B cell (primary cell): ENCODE results near the gene INSIG2. TPM values are rescaled to one million over a fixed set of nuclear protein-coding genes. Genes with fewer than 3 reads are reported as not detected.

Experiments used
- ATAC-seq: fragments of 200-7000 bp; cut with Tn5 transposase; one replicate; pipeline ENCODE4 v1.10.0; 2021; ENCODE audit warnings: low read depth, mild to moderate bottlenecking, moderate number of reproducible peaks, moderate library complexity
- CTCF ChIA-PET: fragments of 350-600 bp; sonication (Branson Sonifier 250); formaldehyde crosslinking; loops from one replicate; lab custom pipeline; 2021; ENCODE audit warnings: antibody characterized with exemption, inconsistent platforms; lab: Charles Lee
- POLR2A ChIA-PET: fragments of 350-600 bp; sonication (Branson Sonifier 250); formaldehyde crosslinking; loops from one replicate; lab custom pipeline; 2021; ENCODE audit warnings: antibody characterized with exemption; lab: Charles Lee
- DNase-seq: peaks from one replicate; pipeline ENCODE4 v3.0.0; 2013
- H2AFZ ChIP-seq: 2 replicates; pipeline ENCODE4 v1.6.1; 2012; ENCODE audit warnings: mild to moderate bottlenecking, low read depth, low read length; ENCODE audit not compliant: insufficient read depth, poor library complexity, severe bottlenecking
- H3K27ac ChIP-seq, 2 donors: 1 replicate in 1 of 2; 2 replicates in 1 of 2; pipeline ENCODE4 v1.5.1; 2012 to 2013; ENCODE audit warnings: low read length in 2 of 2, mild to moderate bottlenecking in 2 of 2, moderate library complexity in 1 of 2
- H3K27me3 ChIP-seq, 4 experiments: fragments of 200-600 bp in 1 of 4; sonication (generic) in 1 of 4; replicated peaks in 1 of 4; 1 replicate in 2 of 4; 2 replicates in 2 of 4; pipeline versions ENCODE4 v1.6.1 to v1.7.0; 2013 to 2016; ENCODE audit warnings: low read length in 3 of 4, mild to moderate bottlenecking in 2 of 4, mixed read lengths in 1 of 4, moderate library complexity in 1 of 4; ENCODE audit not compliant: insufficient read depth in 4 of 4, control insufficient read depth in 3 of 4; ENCODE audit errors: control extremely low read depth in 1 of 4
- H3K36me3 ChIP-seq, 2 experiments: replicated peaks in 1 of 2; 1 replicate in 1 of 2; 2 replicates in 1 of 2; pipeline versions ENCODE4 v1.6.1 to v1.7.1; 2013; ENCODE audit warnings: low read length in 1 of 2; ENCODE audit not compliant: insufficient read depth in 2 of 2, control insufficient read depth in 1 of 2; ENCODE audit errors: control extremely low read depth in 1 of 2, extremely low read depth in 1 of 2
- H3K4me1 ChIP-seq, 2 donors: fragments of 200-600 bp in 1 of 2; sonication (generic) in 1 of 2; 1 replicate in 1 of 2; 2 replicates in 1 of 2; pipeline versions ENCODE4 v1.5.1 to v1.6.1; 2013 to 2017; ENCODE audit warnings: low read length in 2 of 2; ENCODE audit not compliant: control insufficient read depth in 2 of 2, insufficient read depth in 2 of 2
- H3K4me2 ChIP-seq: replicated peaks from 2 replicates; pipeline ENCODE3; 2012; ENCODE audit warnings: mild to moderate bottlenecking, low read depth, low read length; ENCODE audit not compliant: poor library complexity, severe bottlenecking
- H3K4me3 ChIP-seq, 5 experiments: fragments of 200-600 bp in 1 of 5; sonication (generic) in 1 of 5; 1 replicate in 3 of 5; 2 replicates in 2 of 5; pipeline versions ENCODE4 v1.5.1 to v1.7.0; 2011 to 2016; ENCODE audit warnings: low read length in 4 of 5, mild to moderate bottlenecking in 4 of 5, low read depth in 2 of 5, control low read depth in 1 of 5, moderate library complexity in 1 of 5; ENCODE audit not compliant: insufficient read depth in 1 of 5; ENCODE audit errors: control extremely low read depth in 1 of 5, extremely low read depth in 1 of 5
- H3K79me2 ChIP-seq: fragments of 200-600 bp; sonication (generic); one replicate; pipeline ENCODE4 v1.6.0; 2016; ENCODE audit warnings: low read length; ENCODE audit not compliant: control insufficient read depth, insufficient read depth
- H3K9ac ChIP-seq: fragments of 200-600 bp; sonication (generic); 2 replicates; pipeline ENCODE4 v1.6.1; 2017; ENCODE audit warnings: mild to moderate bottlenecking, low read length, moderate library complexity
- H3K9me3 ChIP-seq, 3 donors: one replicate each; pipeline versions ENCODE4 v1.6.1 to v1.7.1; 2013; ENCODE audit warnings: low read length in 2 of 3; ENCODE audit not compliant: control insufficient read depth in 2 of 3, insufficient read depth in 1 of 3; ENCODE audit errors: control extremely low read depth in 1 of 3
- H4K20me1 ChIP-seq: 2 replicates; pipeline ENCODE4 v1.6.0; 2012; ENCODE audit warnings: mild to moderate bottlenecking, low read length; ENCODE audit not compliant: insufficient read depth, control insufficient read depth, poor library complexity, severe bottlenecking
- H3K27ac Mint-ChIP-seq: one replicate; pipeline ENCODE4 v1.8.0; 2021; ENCODE audit warnings: mixed read lengths
- H3K27me3 Mint-ChIP-seq: one replicate; pipeline ENCODE4 v1.8.0; 2021; ENCODE audit warnings: mixed read lengths
- H3K4me1 Mint-ChIP-seq: one replicate; pipeline ENCODE4 v1.8.0; 2021; ENCODE audit warnings: mixed read lengths
- H3K4me3 Mint-ChIP-seq: one replicate; pipeline ENCODE4 v1.8.0; 2021; ENCODE audit warnings: mixed read lengths
- H3K9me3 Mint-ChIP-seq: one replicate; pipeline ENCODE4 v1.8.0; 2022; ENCODE audit warnings: mixed read lengths; ENCODE audit not compliant: insufficient read depth
- EZH2 ChIP-seq: IDR thresholded peaks from 2 replicates; pipeline ENCODE4 v1.6.1; 2012; ENCODE audit warnings: borderline replicate concordance, low read depth, mild to moderate bottlenecking, moderate library complexity, low read length; ENCODE audit not compliant: insufficient read depth, poor library complexity, severe bottlenecking
- WGBS: methylation state at CpG from one replicate; pipeline ENCODE4 v1.1.5; 2013; ENCODE audit warnings: missing lambda C conversion rate; ENCODE audit not compliant: insufficient coverage; 5-methylcytosine and 5-hydroxymethylcytosine counted together
- intact Hi-C: fragments of 100-400 bp; cut with micrococcal nuclease; formaldehyde crosslinking; loops from one replicate; pipeline ENCODE4 v1.10.0; 2022
- polyA plus RNA-seq: library from polyadenylated mRNA; depleted of rRNA; stranded (reverse); fragments of >200 nt; gene quantifications from 2 replicates; pipeline ENCODE4 v1.2.3, GENCODE V29; 2012
- total RNA-seq, 2 donors: library from RNA; stranded (reverse); fragments of 120-200 nt in 1 of 2; gene quantifications; 1 replicate in 1 of 2; 2 replicates in 1 of 2; pipeline versions ENCODE4 v1.2.3 to v1.2.4, GENCODE V29; 2013 to 2022
- TF ChIP-seq, protein P1 (sequence below): fragments of 200-600 bp; IDR thresholded peaks from one replicate; pipeline ENCODE4 v1.8.0; 2022; ENCODE audit warnings: antibody characterized with exemption, mild to moderate bottlenecking

INSIG2 gene
- total and polyA plus RNA-seq, 2 donors (not counting 1 experiment from before 2014, with no cell fraction given): 14.2 to 29.5 TPM

DNA sequence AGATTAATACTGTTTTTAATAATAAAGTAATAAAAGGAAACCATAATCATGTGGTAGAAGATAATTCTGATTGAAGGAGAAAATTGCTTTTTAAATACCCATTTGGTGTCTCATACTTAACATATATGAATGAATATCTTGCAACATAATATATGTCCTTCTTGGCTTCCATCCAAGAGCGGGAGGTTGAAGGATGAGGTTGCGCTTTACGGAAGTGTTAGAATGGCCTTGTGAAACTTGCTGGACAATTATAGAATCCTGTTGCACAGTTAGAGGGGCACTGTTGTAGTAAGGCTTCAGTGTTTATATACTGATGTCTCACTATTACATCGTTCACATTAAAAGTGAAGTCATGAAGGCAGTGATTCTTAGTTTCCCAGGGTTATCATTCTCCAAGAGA is 9.4 kb downstream of the INSIG2 start:
- ChIA-PET POLR2A (no interaction called here), CTCF (no interaction called here)
- intact Hi-C loops: no loop called here
- H3K36me3 ChIP-seq: peaks cover 0 to 22% of the 10 kb centered on the region in 2 experiments
- WGBS: no CpG with 5 or more reads among the region's 4 CpGs
- Mint-ChIP-seq H3K4me1 (peaks cover 28% of the 10 kb centered on the region), H3K9me3 (no peaks in the 10 kb centered on the region), H3K4me3 (no peak overlapping the region), H3K27ac (no peak overlapping the region), H3K27me3 (no peaks in the 10 kb centered on the region)
- DNase-seq (no peak), ATAC-seq (no peak)
- no peak overlapping the region for H3K4me3 ChIP-seq
- H3K27me3 ChIP-seq: no peaks in the 10 kb centered on the region
- no peak overlapping the region for H3K4me2 ChIP-seq
- peaks cover 36% of the 10 kb centered on the region for H4K20me1 ChIP-seq
- H3K79me2 ChIP-seq: peaks cover 19% of the 10 kb centered on the region
- no peak overlapping the region for H3K9ac ChIP-seq
- H3K4me1 ChIP-seq: peaks cover 1 to 6% of the 10 kb centered on the region in 2 donors
- TF ChIP-seq, protein P1, sequence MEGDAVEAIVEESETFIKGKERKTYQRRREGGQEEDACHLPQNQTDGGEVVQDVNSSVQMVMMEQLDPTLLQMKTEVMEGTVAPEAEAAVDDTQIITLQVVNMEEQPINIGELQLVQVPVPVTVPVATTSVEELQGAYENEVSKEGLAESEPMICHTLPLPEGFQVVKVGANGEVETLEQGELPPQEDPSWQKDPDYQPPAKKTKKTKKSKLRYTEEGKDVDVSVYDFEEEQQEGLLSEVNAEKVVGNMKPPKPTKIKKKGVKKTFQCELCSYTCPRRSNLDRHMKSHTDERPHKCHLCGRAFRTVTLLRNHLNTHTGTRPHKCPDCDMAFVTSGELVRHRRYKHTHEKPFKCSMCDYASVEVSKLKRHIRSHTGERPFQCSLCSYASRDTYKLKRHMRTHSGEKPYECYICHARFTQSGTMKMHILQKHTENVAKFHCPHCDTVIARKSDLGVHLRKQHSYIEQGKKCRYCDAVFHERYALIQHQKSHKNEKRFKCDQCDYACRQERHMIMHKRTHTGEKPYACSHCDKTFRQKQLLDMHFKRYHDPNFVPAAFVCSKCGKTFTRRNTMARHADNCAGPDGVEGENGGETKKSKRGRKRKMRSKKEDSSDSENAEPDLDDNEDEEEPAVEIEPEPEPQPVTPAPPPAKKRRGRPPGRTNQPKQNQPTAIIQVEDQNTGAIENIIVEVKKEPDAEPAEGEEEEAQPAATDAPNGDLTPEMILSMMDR: no peak
- no peak for TF ChIP-seq EZH2
- H2AFZ ChIP-seq: no peak overlapping the region
- no peak overlapping the region for H3K27ac ChIP-seq
- H3K9me3 ChIP-seq: no peaks in the 10 kb centered on the region

DNA sequence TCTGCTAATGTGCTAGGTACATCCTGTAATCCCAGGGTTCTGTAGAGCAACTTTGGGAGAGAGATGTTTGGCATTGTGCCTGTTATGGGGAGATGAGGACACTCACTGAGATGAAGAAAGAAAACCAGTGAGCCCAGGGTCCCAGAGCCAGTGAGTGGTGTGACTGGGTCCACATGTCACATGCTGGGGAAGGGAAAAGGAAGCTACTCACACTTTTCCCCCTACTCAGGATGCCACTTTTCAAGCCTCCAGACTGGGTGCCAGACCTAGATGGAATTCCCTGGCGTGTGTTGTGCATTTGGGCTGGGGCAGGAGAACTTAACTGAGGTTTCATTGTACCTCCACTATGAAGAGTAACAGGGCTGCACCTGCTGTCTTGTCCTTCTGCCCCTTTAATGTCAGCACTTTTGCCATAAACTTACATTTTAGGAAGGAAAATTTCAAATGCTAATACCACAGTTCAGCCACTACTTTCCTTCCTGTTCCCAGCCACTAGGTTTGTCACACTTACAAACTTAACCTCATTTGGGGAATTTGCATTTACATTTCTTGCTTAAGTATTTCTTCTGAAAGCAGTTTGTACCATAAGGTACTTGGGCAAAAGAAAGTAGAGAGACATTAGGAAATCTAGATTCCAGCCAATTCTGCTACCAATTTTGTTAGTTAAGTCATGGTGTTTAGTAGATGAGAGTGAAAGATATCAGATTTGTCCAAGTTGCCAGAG is 10.2 kb downstream of the INSIG2 start:
- H3K4me1 ChIP-seq: peaks cover 0 to 6% of the 10 kb centered on the region in 2 donors
- no peak overlapping the region for H3K27ac ChIP-seq
- no peak overlapping the region for H3K4me2 ChIP-seq
- no peak overlapping the region for H2AFZ ChIP-seq
- ATAC-seq (no peak), DNase-seq (no peak)
- H3K9me3 Mint-ChIP-seq: no peaks in the 10 kb centered on the region
- no peaks in the 10 kb centered on the region for H3K27me3 Mint-ChIP-seq
- TF ChIP-seq, protein P1: no peak
- TF ChIP-seq EZH2: no peak
- H3K9me3 ChIP-seq: no peaks in the 10 kb centered on the region
- CTCF ChIA-PET: no interaction called here
- H3K27ac Mint-ChIP-seq: no peak overlapping the region
- no peak overlapping the region for H3K4me3 ChIP-seq
- POLR2A ChIA-PET: no interaction called here
- peaks cover 27% of the 10 kb centered on the region for H3K4me1 Mint-ChIP-seq
- H4K20me1 ChIP-seq: peaks cover 35% of the 10 kb centered on the region
- H3K36me3 ChIP-seq: peaks cover 0 to 24% of the 10 kb centered on the region in 2 experiments
- intact Hi-C loops: no loop called here
- H3K27me3 ChIP-seq: no peaks in the 10 kb centered on the region
- H3K79me2 ChIP-seq: peaks cover 14% of the 10 kb centered on the region
- 83% methylated on average over 1 of the region's 1 CpG for WGBS
- no peak overlapping the region for H3K4me3 Mint-ChIP-seq
- no peak overlapping the region for H3K9ac ChIP-seq
